ENCODE results near the gene ALG14.

DNA sequence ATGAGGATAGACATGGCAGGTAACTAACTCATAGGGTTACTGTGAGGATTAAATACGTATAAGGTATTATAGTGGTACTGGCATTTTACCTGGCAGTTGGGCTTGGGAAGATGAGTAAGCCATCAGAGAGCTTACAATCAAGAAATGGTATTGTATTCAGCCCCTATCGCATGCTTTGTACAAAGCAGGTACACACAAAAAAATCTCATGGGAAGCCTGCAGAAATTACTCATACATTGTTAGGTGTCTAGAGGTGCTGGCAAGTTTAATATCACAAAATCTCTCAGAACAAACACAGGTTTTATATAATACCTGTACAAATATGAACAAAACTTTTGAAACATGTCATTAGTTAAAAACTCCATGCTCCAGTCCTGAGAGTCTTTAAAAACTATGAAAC, 74.0 kb downstream of the ALG14 start:
- TF ChIP-seq POLR2AphosphoS5 (IDR thresholded peaks at IDR 0.05; ENCODE audit: low read depth, low read length) = no peak
- no peak for TF ChIP-seq POLR2A (IDR thresholded peaks at IDR 0.05; ENCODE audit: low read depth, low read length)
- no peak for TF ChIP-seq TAF1 (IDR thresholded peaks at IDR 0.05; ENCODE audit: low read depth, low read length)
- TF ChIP-seq POU2F2 (IDR thresholded peaks at IDR 0.05; ENCODE audit: low read depth, low read length) = no peak

Measured in GM12891 (cell line).